ENCODE results near the gene FNDC5.

Gene FNDC5

DNA sequence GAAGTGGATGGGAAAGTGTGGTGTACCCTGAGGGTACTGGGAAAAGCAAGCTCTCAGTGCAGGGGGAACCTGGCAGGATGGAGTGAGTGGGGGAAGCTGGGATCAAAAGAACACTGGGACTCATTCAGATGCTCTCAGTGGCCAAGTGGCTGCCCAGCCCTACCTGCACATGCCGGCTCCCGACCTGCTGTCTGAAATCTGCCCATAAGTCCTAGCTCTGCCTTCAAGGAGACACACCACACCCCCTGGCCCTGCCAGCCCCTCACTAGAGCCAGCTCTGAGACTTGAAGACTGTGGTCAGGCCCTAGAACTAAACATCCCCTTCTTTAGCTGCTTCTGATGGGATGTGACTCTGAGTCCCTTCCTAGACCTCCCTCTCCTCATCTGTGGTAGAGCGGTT is 28.2 kb upstream of the FNDC5 start:
- Histone ChIP-seq H2AFZ (ENCODE audit: low read length) (no peak overlapping the region), H3K36me3 (ENCODE audit: insufficient read depth, low read length) (no peaks in the 10 kb centered on the region), H3F3A (ENCODE audit: low read depth) (no peaks in the 10 kb centered on the region), H3K9ac (ENCODE audit: low read depth, low read length, poor library complexity, severe bottlenecking) (no peak overlapping the region), H3K9me3 (ENCODE audit: insufficient read depth, low read depth, low read length) (no peaks in the 10 kb centered on the region), H3K4me1 (ENCODE audit: insufficient read depth, low read length, poor library complexity, severe bottlenecking) (no peaks in the 10 kb centered on the region), H4K20me1 (ENCODE audit: insufficient read depth, low read length, poor library complexity, severe bottlenecking) (no peaks in the 10 kb centered on the region), H3K79me2 (ENCODE audit: insufficient read depth, low read length) (no peaks in the 10 kb centered on the region), H3K27me3 (ENCODE audit: insufficient read depth, low read length, poor library complexity, severe bottlenecking) (peaks cover 29% of the 10 kb centered on the region), H3K4me2 (ENCODE audit: low read depth, low read length, poor library complexity, severe bottlenecking) (no peak overlapping the region), H3K9me2 (replicated peaks; ENCODE audit: low read depth, low read length) (no peaks in the 10 kb centered on the region), H3K4me3 (ENCODE audit: low read length, poor library complexity, severe bottlenecking) (no peak overlapping the region)
- TF ChIP-seq, protein P1, sequence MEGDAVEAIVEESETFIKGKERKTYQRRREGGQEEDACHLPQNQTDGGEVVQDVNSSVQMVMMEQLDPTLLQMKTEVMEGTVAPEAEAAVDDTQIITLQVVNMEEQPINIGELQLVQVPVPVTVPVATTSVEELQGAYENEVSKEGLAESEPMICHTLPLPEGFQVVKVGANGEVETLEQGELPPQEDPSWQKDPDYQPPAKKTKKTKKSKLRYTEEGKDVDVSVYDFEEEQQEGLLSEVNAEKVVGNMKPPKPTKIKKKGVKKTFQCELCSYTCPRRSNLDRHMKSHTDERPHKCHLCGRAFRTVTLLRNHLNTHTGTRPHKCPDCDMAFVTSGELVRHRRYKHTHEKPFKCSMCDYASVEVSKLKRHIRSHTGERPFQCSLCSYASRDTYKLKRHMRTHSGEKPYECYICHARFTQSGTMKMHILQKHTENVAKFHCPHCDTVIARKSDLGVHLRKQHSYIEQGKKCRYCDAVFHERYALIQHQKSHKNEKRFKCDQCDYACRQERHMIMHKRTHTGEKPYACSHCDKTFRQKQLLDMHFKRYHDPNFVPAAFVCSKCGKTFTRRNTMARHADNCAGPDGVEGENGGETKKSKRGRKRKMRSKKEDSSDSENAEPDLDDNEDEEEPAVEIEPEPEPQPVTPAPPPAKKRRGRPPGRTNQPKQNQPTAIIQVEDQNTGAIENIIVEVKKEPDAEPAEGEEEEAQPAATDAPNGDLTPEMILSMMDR (conservative IDR thresholded peaks at IDR 0.05; ENCODE audit: low read length) = no peak
- no peak for TF ChIP-seq EZH2phosphoT487 (IDR thresholded peaks at IDR 0.05; ENCODE audit: borderline replicate concordance)

DNA sequence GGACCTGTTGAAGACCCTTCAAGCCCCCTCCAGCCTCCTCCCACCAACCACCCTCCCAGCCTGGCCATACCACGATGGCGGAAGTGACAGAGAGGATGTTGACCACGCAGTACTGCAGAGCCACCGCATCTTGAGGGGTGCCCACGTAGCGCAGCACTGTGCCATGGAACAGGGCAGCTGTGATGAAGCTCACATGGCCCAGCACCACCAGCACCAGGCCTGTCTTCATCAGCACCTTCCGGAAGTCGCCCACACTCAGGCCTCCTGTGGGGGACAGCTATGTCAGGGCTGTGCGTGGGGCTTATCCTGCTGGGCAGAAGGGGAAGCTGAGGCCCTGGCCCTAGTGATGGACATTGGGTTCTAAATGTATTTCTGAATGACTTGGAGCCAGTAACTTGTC is 27.3 kb upstream of the FNDC5 start:
- no peak overlapping the region for H3K9ac ChIP-seq (ENCODE audit: low read depth, low read length, poor library complexity, severe bottlenecking)
- TF ChIP-seq, protein P1 (conservative IDR thresholded peaks at IDR 0.05; ENCODE audit: low read length) = no peak
- TF ChIP-seq EZH2phosphoT487 (IDR thresholded peaks at IDR 0.05; ENCODE audit: borderline replicate concordance) = no peak
- H3K9me3 ChIP-seq (ENCODE audit: insufficient read depth, low read depth, low read length) = no peaks in the 10 kb centered on the region
- H3F3A ChIP-seq (ENCODE audit: low read depth) = no peaks in the 10 kb centered on the region
- H3K36me3 ChIP-seq (ENCODE audit: insufficient read depth, low read length) = no peaks in the 10 kb centered on the region
- peaks cover 29% of the 10 kb centered on the region for H3K27me3 ChIP-seq (ENCODE audit: insufficient read depth, low read length, poor library complexity, severe bottlenecking)
- H3K4me1 ChIP-seq (ENCODE audit: insufficient read depth, low read length, poor library complexity, severe bottlenecking) = no peaks in the 10 kb centered on the region
- H3K79me2 ChIP-seq (ENCODE audit: insufficient read depth, low read length) = no peaks in the 10 kb centered on the region
- no peaks in the 10 kb centered on the region for H3K9me2 ChIP-seq (replicated peaks; ENCODE audit: low read depth, low read length)
- no peak overlapping the region for H3K4me2 ChIP-seq (ENCODE audit: low read depth, low read length, poor library complexity, severe bottlenecking)
- H2AFZ ChIP-seq (ENCODE audit: low read length) = no peak overlapping the region
- no peak overlapping the region for H3K4me3 ChIP-seq (ENCODE audit: low read length, poor library complexity, severe bottlenecking)
- H4K20me1 ChIP-seq (ENCODE audit: insufficient read depth, low read length, poor library complexity, severe bottlenecking) = no peaks in the 10 kb centered on the region

DNA sequence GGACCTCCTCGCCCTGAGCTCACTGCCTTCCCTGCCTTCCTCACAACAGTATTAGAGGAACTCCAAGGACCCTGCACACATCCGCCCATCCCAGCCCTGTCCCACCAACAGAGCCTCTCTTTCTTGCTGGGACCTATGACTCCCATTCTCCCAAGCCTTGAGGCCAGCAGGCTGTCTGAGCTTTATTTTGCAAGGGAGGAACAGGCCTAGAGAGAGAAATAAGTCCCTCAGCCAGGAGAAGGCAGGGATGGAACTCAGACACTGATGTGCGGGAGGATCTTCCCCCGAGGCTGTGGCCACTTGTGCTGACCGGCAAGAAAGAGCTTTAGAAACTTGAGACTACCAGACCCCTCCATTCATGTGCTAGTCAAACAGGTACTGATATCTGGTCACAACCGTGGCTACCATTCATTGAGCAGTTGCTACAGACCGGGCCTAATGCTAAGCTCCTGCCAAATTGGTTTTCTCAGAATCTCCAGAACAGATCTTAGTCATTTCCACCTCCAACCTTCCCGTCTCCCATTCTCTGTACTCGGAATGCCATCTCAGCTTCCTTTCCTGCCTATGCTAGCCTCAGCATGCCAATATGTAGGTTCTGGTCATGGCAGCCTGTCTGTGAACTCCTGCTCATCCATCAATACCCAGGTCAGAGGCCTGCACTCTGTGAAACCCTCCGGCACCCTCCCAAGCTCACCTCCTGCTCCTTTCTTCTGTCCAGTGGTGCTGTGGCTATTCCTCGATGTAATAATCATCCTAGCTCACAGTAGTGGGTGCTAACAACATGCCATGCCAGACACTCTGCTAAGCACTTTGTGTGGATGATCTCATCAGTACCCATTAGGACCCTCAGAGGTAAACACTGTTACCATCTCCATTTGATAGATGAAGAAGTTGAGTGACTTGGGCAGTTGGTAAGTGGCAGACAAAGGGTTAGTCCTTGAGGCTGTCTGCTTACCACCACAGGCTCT is 26.7 kb upstream of the FNDC5 start:
- Histone ChIP-seq H3K9ac (ENCODE audit: low read depth, low read length, poor library complexity, severe bottlenecking) (no peak overlapping the region), H3K9me3 (ENCODE audit: insufficient read depth, low read depth, low read length) (no peaks in the 10 kb centered on the region), H3K36me3 (ENCODE audit: insufficient read depth, low read length) (no peaks in the 10 kb centered on the region), H4K20me1 (ENCODE audit: insufficient read depth, low read length, poor library complexity, severe bottlenecking) (no peaks in the 10 kb centered on the region), H3K79me2 (ENCODE audit: insufficient read depth, low read length) (no peaks in the 10 kb centered on the region), H3K27me3 (ENCODE audit: insufficient read depth, low read length, poor library complexity, severe bottlenecking) (peaks cover 25% of the 10 kb centered on the region), H3F3A (ENCODE audit: low read depth) (no peaks in the 10 kb centered on the region), H3K9me2 (replicated peaks; ENCODE audit: low read depth, low read length) (no peaks in the 10 kb centered on the region), H2AFZ (ENCODE audit: low read length) (no peak overlapping the region), H3K4me3 (ENCODE audit: low read length, poor library complexity, severe bottlenecking) (no peak overlapping the region), H3K4me2 (ENCODE audit: low read depth, low read length, poor library complexity, severe bottlenecking) (no peak overlapping the region), H3K4me1 (ENCODE audit: insufficient read depth, low read length, poor library complexity, severe bottlenecking) (no peaks in the 10 kb centered on the region)
- TF ChIP-seq EZH2phosphoT487 (IDR thresholded peaks at IDR 0.05; ENCODE audit: borderline replicate concordance) = no peak
- TF ChIP-seq, protein P1 (conservative IDR thresholded peaks at IDR 0.05; ENCODE audit: low read length) = no peak

Data from Loucy (cell line).